Activated B cell treated with CpG ODN at 0.5 μM for 24 hours (primary cell): ENCODE measurements around the gene NHS. TPM values are rescaled to one million over a fixed set of nuclear protein-coding genes. Genes with fewer than 3 reads are reported as not detected.

Experiments used
- ATAC-seq: fragments of 200-7000 bp; cut with Tn5 transposase; one replicate; pipeline ENCODE4 v1.10.0; 2021; ENCODE audit warnings: low read depth, mild to moderate bottlenecking, moderate library complexity
- CTCF ChIA-PET: fragments of 350-600 bp; sonication (Branson Sonifier 250); formaldehyde crosslinking; loops from one replicate; lab custom pipeline; 2021; ENCODE audit warnings: antibody characterized with exemption; lab: Charles Lee
- POLR2A ChIA-PET: fragments of 350-600 bp; sonication (Branson Sonifier 250); formaldehyde crosslinking; loops from one replicate; lab custom pipeline; 2021; ENCODE audit warnings: antibody characterized with exemption; lab: Charles Lee
- DNase-seq: peaks from one replicate; pipeline ENCODE4 v3.0.0; 2022
- H3K27ac Mint-ChIP-seq: one replicate; pipeline ENCODE4 v1.8.0; 2020; ENCODE audit warnings: mixed read lengths
- H3K27me3 Mint-ChIP-seq: one replicate; pipeline ENCODE4 v1.8.0; 2021; ENCODE audit warnings: mixed read lengths
- H3K36me3 Mint-ChIP-seq: one replicate; pipeline ENCODE4 v1.8.0; 2021; ENCODE audit warnings: low read depth, mixed read lengths
- H3K4me1 Mint-ChIP-seq: one replicate; pipeline ENCODE4 v1.8.0; 2021; ENCODE audit warnings: mixed read lengths
- H3K4me3 Mint-ChIP-seq: one replicate; pipeline ENCODE4 v1.8.0; 2020; ENCODE audit warnings: mild to moderate bottlenecking, mixed read lengths
- H3K9me3 Mint-ChIP-seq: one replicate; pipeline ENCODE4 v1.8.0; 2020; ENCODE audit warnings: mixed read lengths
- CTCF ChIP-seq: fragments of 200-600 bp; IDR thresholded peaks from one replicate; pipeline ENCODE4 v1.8.0; 2022; ENCODE audit warnings: antibody characterized with exemption, mild to moderate bottlenecking
- intact Hi-C: fragments of 100-400 bp; cut with micrococcal nuclease; formaldehyde crosslinking; loops from one replicate; pipeline ENCODE4 v1.15.1; 2024
- total RNA-seq: library from RNA; stranded (reverse); gene quantifications from 2 replicates; pipeline ENCODE4 v1.2.3, GENCODE V29; 2022

NHS gene
- total RNA-seq, 1 donor from 2014 or later = not detected

- POLR2A ChIA-PET = no interaction called here
- CTCF ChIA-PET = no interaction called here
- intact Hi-C loops = no loop called here
Observed at GRCh38 chrX:17748684-17749083, 373.7 kb downstream of the NHS start.

GRCh38 chrX:17750436-17750835 lies 375.4 kb downstream of the NHS start:
- ChIA-PET POLR2A (no interaction called here), CTCF (no interaction called here)
- Mint-ChIP-seq H3K27ac (no peak overlapping the region), H3K9me3 (no peaks in the 10 kb centered on the region), H3K27me3 (no peaks in the 10 kb centered on the region), H3K36me3 (peaks cover 12% of the 10 kb centered on the region), H3K4me1 (no peaks in the 10 kb centered on the region), H3K4me3 (no peak overlapping the region)
- ATAC-seq (no peak), DNase-seq (no peak)
- TF ChIP-seq CTCF = no peak
- intact Hi-C loops = no loop called here

More at GRCh38 chrX:17748684-17749083, 373.7 kb downstream of the NHS start:
- H3K4me3 Mint-ChIP-seq = no peak overlapping the region
- no peak for TF ChIP-seq CTCF
- H3K36me3 Mint-ChIP-seq = peaks cover 12% of the 10 kb centered on the region
- H3K27ac Mint-ChIP-seq = no peak overlapping the region
- no peaks in the 10 kb centered on the region for H3K4me1 Mint-ChIP-seq
- ATAC-seq = no peak
- H3K9me3 Mint-ChIP-seq = no peaks in the 10 kb centered on the region
- DNase-seq = no peak
- H3K27me3 Mint-ChIP-seq = no peaks in the 10 kb centered on the region

GRCh38 chrX:17758382-17758781 lies 383.4 kb downstream of the NHS start:
- H3K27me3 Mint-ChIP-seq = no peaks in the 10 kb centered on the region
- no peaks in the 10 kb centered on the region for H3K36me3 Mint-ChIP-seq
- no peak overlapping the region for H3K27ac Mint-ChIP-seq
- ChIA-PET CTCF (no interaction called here), POLR2A (no interaction called here)
- ATAC-seq (no peak), DNase-seq (no peak)
- no peaks in the 10 kb centered on the region for H3K4me1 Mint-ChIP-seq
- TF ChIP-seq CTCF = no peak
- H3K9me3 Mint-ChIP-seq = no peaks in the 10 kb centered on the region
- intact Hi-C loops = no loop called here
- no peak overlapping the region for H3K4me3 Mint-ChIP-seq

GRCh38 chrX:17759990-17760389 lies 385.0 kb downstream of the NHS start:
- intact Hi-C loops = no loop called here
- no peaks in the 10 kb centered on the region for H3K4me1 Mint-ChIP-seq
- ATAC-seq (no peak), DNase-seq (no peak)
- no peaks in the 10 kb centered on the region for H3K36me3 Mint-ChIP-seq
- ChIA-PET POLR2A (no interaction called here), CTCF (no interaction called here)
- H3K27ac Mint-ChIP-seq = no peak overlapping the region
- TF ChIP-seq CTCF = no peak
- H3K4me3 Mint-ChIP-seq = no peak overlapping the region
- no peaks in the 10 kb centered on the region for H3K9me3 Mint-ChIP-seq
- H3K27me3 Mint-ChIP-seq = no peaks in the 10 kb centered on the region

GRCh38 chrX:17767734-17768133 lies 392.7 kb downstream of the NHS start:
- H3K9me3 Mint-ChIP-seq = no peaks in the 10 kb centered on the region
- intact Hi-C loops = no loop called here
- POLR2A ChIA-PET = no interaction called here
- no peaks in the 10 kb centered on the region for H3K4me1 Mint-ChIP-seq
- no peaks in the 10 kb centered on the region for H3K27me3 Mint-ChIP-seq
- H3K27ac Mint-ChIP-seq = no peak overlapping the region
- CTCF ChIA-PET = no interaction called here
- DNase-seq = no peak
- no peak overlapping the region for H3K4me3 Mint-ChIP-seq
- H3K36me3 Mint-ChIP-seq = no peaks in the 10 kb centered on the region
- ATAC-seq = no peak
- TF ChIP-seq CTCF = no peak
